NCI-H1048 (cell line): ENCODE results near the gene TMEM87B.

Source experiments
- DNase-seq: peaks from one replicate; lab custom pipeline; 2025; lab: John Stamatoyannopoulos, UW

The TMEM87B gene

GRCh38 chr2:112151701-112152440 lies 96.8 kb downstream of the TMEM87B start:
- no peak for DNase-seq

GRCh38 chr2:112152476-112153178 lies 97.6 kb downstream of the TMEM87B start:
- DNase-seq = no peak

GRCh38 chr2:112153179-112153490 lies 98.1 kb downstream of the TMEM87B start:
- no peak for DNase-seq

- no peak for DNase-seq
Observed at GRCh38 chr2:112153501-112153900, 98.4 kb downstream of the TMEM87B start.

GRCh38 chr2:112154246-112155117 lies 99.4 kb downstream of the TMEM87B start:
- DNase-seq = no peak

- no peak for DNase-seq
Observed at GRCh38 chr2:112155331-112156151, 100.5 kb downstream of the TMEM87B start.

- no peak for DNase-seq
Observed at GRCh38 chr2:112156152-112156986, 101.3 kb downstream of the TMEM87B start.

GRCh38 chr2:112157472-112157871 lies 102.4 kb downstream of the TMEM87B start:
- no peak for DNase-seq

- no peak for DNase-seq
Observed at GRCh38 chr2:112159454-112159921, 104.4 kb downstream of the TMEM87B start.

GRCh38 chr2:112160283-112161250 lies 105.5 kb downstream of the TMEM87B start:
- DNase-seq = no peak

- no peak for DNase-seq
Observed at GRCh38 chr2:112161431-112162145, 106.5 kb downstream of the TMEM87B start.

GRCh38 chr2:112162341-112162740 lies 107.3 kb downstream of the TMEM87B start:
- DNase-seq = no peak

- no peak for DNase-seq
Observed at GRCh38 chr2:112162956-112163355, 107.9 kb downstream of the TMEM87B start.

GRCh38 chr2:112163541-112163981 lies 108.5 kb downstream of the TMEM87B start:
- no peak for DNase-seq

GRCh38 chr2:112164876-112165275 lies 109.8 kb downstream of the TMEM87B start:
- no peak for DNase-seq

- no peak for DNase-seq
Observed at GRCh38 chr2:112165296-112165695, 110.2 kb downstream of the TMEM87B start.

- DNase-seq = no peak
Observed at GRCh38 chr2:112166806-112167499, 111.9 kb downstream of the TMEM87B start.

- no peak for DNase-seq
Observed at GRCh38 chr2:112168422-112169124, 113.5 kb downstream of the TMEM87B start.
